ENCODE data around the gene NOD1.

GRCh38 chr7:30453921-30454320, 24.7 kb downstream of the NOD1 start:
- no peak for TF ChIP-seq CTCF (IDR thresholded peaks at IDR 0.05; ENCODE audit: borderline replicate concordance, extremely low read depth, low read length, poor library complexity, severe bottlenecking)
- TF ChIP-seq EZH2 (IDR thresholded peaks at IDR 0.05; ENCODE audit: borderline replicate concordance, low read depth, low read length, severe bottlenecking), result no peak
